HFF-Myc (cell line): ENCODE results near the gene ZSCAN9.

Experiments used
- DNase-seq: peaks from one replicate; pipeline ENCODE4 v3.0.0-alpha.2; 2011; ENCODE audit warnings: low read depth; ENCODE audit errors: extremely low read depth
- H3K4me3 ChIP-seq: replicated peaks from 2 replicates; pipeline ENCODE4 v1.5.1; 2011; ENCODE audit warnings: low read depth, mild to moderate bottlenecking, control low read depth, low read length
- CTCF ChIP-seq: IDR thresholded peaks from 2 replicates; pipeline ENCODE4 v1.5.1; 2012; ENCODE audit warnings: mild to moderate bottlenecking, low read depth, low read length, control low read depth; ENCODE audit errors: missing control alignments

ZSCAN9 gene

GRCh38 chr6:28220257-28221133, 4.6 kb upstream of the ZSCAN9 start:
- no peak for TF ChIP-seq CTCF
- DNase-seq: no peak
- H3K4me3 ChIP-seq: no peak overlapping the region

- DNase-seq: no peak
- H3K4me3 ChIP-seq: peak overlapping the region; percentile 72
- TF ChIP-seq CTCF: no peak
These were observed 682 bp upstream of the ZSCAN9 start for GRCh38 chr6:28224131-28225055.

- H3K4me3 ChIP-seq: peak overlapping the region; percentile 72; the same call in 1 of the 2 replicates
- no peak for TF ChIP-seq CTCF
- no peak for DNase-seq
These were observed 1.4 kb downstream of the ZSCAN9 start for GRCh38 chr6:28226460-28226859.

GRCh38 chr6:28232785-28233184, 7.7 kb downstream of the ZSCAN9 start:
- no peak for DNase-seq
- H3K4me3 ChIP-seq: no peak overlapping the region
- no peak for TF ChIP-seq CTCF

GRCh38 chr6:28235912-28236452, 10.9 kb downstream of the ZSCAN9 start:
- H3K4me3 ChIP-seq: no peak overlapping the region
- TF ChIP-seq CTCF: no peak
- no peak for DNase-seq

GRCh38 chr6:28239636-28240035, 14.6 kb downstream of the ZSCAN9 start:
- DNase-seq: no peak
- H3K4me3 ChIP-seq: no peak overlapping the region
- no peak for TF ChIP-seq CTCF
